K562 (cell line): ENCODE measurements around the gene IFT22. TPM values are rescaled to one million over a fixed set of nuclear protein-coding genes. Genes with fewer than 3 reads are reported as not detected.
A peak's percentile ranks its signal among the peaks of the same experiment; 100 is the strongest.

ENCODE experiments used
- CEBPB ChIP-seq: fragments of 450-650 bp; IDR thresholded peaks from 2 replicates; pipeline ENCODE4 v1.6.1; 2016; ENCODE audit warnings: missing genetic modification characterization, missing compliant biosample characterization
- CHD4 ChIP-seq: fragments of 200-600 bp; sonication (generic); IDR thresholded peaks from 3 replicates; pipeline ENCODE4 v1.6.1; 2012; ENCODE audit warnings: low read depth, mild to moderate bottlenecking, mixed read lengths, low read length, inconsistent platforms; ENCODE audit not compliant: insufficient read depth, insufficient replicate concordance, poor library complexity, severe bottlenecking
- CREM ChIP-seq: IDR thresholded peaks from 2 replicates; pipeline ENCODE4 v1.6.1; 2014; ENCODE audit warnings: antibody characterized with exemption, low read depth
- DNMT1 ChIP-seq: fragments of 450-650 bp; IDR thresholded peaks from 2 replicates; pipeline ENCODE4 v1.6.1; 2016; ENCODE audit warnings: antibody characterized with exemption, mild to moderate bottlenecking
- HDAC6 ChIP-seq: IDR thresholded peaks from 2 replicates; pipeline ENCODE4 v1.6.1; 2012; ENCODE audit warnings: low read depth, mild to moderate bottlenecking, control low read depth, inconsistent platforms, low read length, moderate library complexity
- KAT7 ChIP-seq: sonication (generic); formaldehyde crosslinking; IDR thresholded peaks from 2 replicates; pipeline ENCODE4 v1.8.0; 2022; ENCODE audit warnings: missing genetic modification reagents, mild to moderate bottlenecking, borderline replicate concordance
- KHSRP ChIP-seq: fragments of 450-650 bp; IDR thresholded peaks from 2 replicates; pipeline ENCODE4 v1.6.1; 2017
- LCOR ChIP-seq: sonication (generic); formaldehyde crosslinking; IDR thresholded peaks from 2 replicates; pipeline ENCODE4 v1.8.0; 2022; ENCODE audit warnings: mild to moderate bottlenecking, missing genetic modification reagents
- MLX ChIP-seq, 2 experiments: fragments of 450-650 bp in 1 of 2; sonication (generic) in 1 of 2; formaldehyde crosslinking; conservative IDR thresholded peaks; 2 replicates each; pipeline versions ENCODE4 v1.4.0 to v1.8.1; 2020 to 2022; ENCODE audit warnings: mild to moderate bottlenecking in 1 of 2, missing genetic modification reagents in 1 of 2
- NCOA6 ChIP-seq: fragments of 450-650 bp; IDR thresholded peaks from 2 replicates; pipeline ENCODE4 v1.6.1; 2017; ENCODE audit warnings: mild to moderate bottlenecking
- NR1H2 ChIP-seq: sonication (generic); formaldehyde crosslinking; IDR thresholded peaks from 2 replicates; pipeline ENCODE4 v1.4.0; 2020; ENCODE audit warnings: mild to moderate bottlenecking, missing genetic modification reagents
- POLR2AphosphoS2 ChIP-seq: IDR thresholded peaks from 2 replicates; pipeline ENCODE4 v1.6.1; 2012; ENCODE audit warnings: low read length, improper control_type of control experiment
- RCOR1 ChIP-seq, 2 experiments: IDR thresholded peaks; 2 replicates each; pipeline ENCODE4 v1.6.1; 2012; ENCODE audit warnings: low read depth in 2 of 2, low read length in 2 of 2, borderline replicate concordance in 1 of 2, improper control_type of control experiment in 1 of 2
- THRAP3 ChIP-seq: fragments of 450-650 bp; IDR thresholded peaks from 2 replicates; pipeline ENCODE4 v1.6.1; 2016; ENCODE audit warnings: mild to moderate bottlenecking, inconsistent platforms, borderline replicate concordance
- ZFP91 ChIP-seq: sonication (generic); formaldehyde crosslinking; IDR thresholded peaks from 2 replicates; pipeline ENCODE4 v1.8.0; 2022; ENCODE audit warnings: mild to moderate bottlenecking, missing genetic modification reagents
- ZNF717 ChIP-seq: fragments of 250-450 bp; sonication (Bioruptor Pico); IDR thresholded peaks from 2 replicates; pipeline ENCODE4 v1.5.0; 2021
- polyA plus RNA-seq, 8 experiments: library from polyadenylated mRNA; depleted of rRNA in 4 of 8; stranded (reverse) in 5 of 8; unstranded in 3 of 8; fragments of >200 nt; fragmentation: Nextera tagmentation in 2 of 8; fragmentation: Illumina TruSeq in 1 of 8; extraction: Ambion mirVana in 2 of 8; extraction: Trizol in 1 of 8; gene quantifications; 2 replicates each; pipeline versions ENCODE4 v1.2.1 to v1.2.3, GENCODE V29; 2011 to 2014; ENCODE audit warnings: inconsistent platforms in 1 of 8, missing spikeins in 1 of 8
- total RNA-seq, 7 experiments: library from RNA; depleted of rRNA in 6 of 7; stranded (reverse); fragments of >200 nt in 6 of 7; fragmentation: Illumina TruSeq in 2 of 7; extraction: Trizol in 2 of 7; gene quantifications; 2 replicates each; pipeline versions ENCODE4 v1.2.1 to v1.2.3, GENCODE V29; 2011 to 2021; ENCODE audit warnings: low replicate concordance in 1 of 7
- TF ChIP-seq, protein P1 (sequence below): fragments of 250-450 bp; sonication (Bioruptor Pico); IDR thresholded peaks from 2 replicates; pipeline ENCODE4 v1.4.0; 2020; ENCODE audit warnings: mild to moderate bottlenecking
- TF ChIP-seq, protein P2 (sequence below): fragments of 450-650 bp; IDR thresholded peaks from 2 replicates; pipeline ENCODE4 v1.6.1; 2016; ENCODE audit warnings: antibody characterized with exemption
- TF ChIP-seq, protein P3 (sequence below): fragments of 250-450 bp; sonication (Bioruptor Pico); IDR thresholded peaks from 2 replicates; pipeline ENCODE4 v1.9.0; 2021; ENCODE audit warnings: mild to moderate bottlenecking
- TF ChIP-seq, protein P4 (sequence below): fragments of 250-450 bp; sonication (Bioruptor Pico); IDR thresholded peaks from 2 replicates; pipeline ENCODE4 v1.5.0; 2022; ENCODE audit warnings: mild to moderate bottlenecking

Gene IFT22
- total and polyA plus RNA-seq, 9 of the 15 experiments (the other 6 are each of a cell fraction or from before 2014, with no cell fraction given): 6.3 to 18.2 (median 7.7) TPM

- TF ChIP-seq, protein P1, sequence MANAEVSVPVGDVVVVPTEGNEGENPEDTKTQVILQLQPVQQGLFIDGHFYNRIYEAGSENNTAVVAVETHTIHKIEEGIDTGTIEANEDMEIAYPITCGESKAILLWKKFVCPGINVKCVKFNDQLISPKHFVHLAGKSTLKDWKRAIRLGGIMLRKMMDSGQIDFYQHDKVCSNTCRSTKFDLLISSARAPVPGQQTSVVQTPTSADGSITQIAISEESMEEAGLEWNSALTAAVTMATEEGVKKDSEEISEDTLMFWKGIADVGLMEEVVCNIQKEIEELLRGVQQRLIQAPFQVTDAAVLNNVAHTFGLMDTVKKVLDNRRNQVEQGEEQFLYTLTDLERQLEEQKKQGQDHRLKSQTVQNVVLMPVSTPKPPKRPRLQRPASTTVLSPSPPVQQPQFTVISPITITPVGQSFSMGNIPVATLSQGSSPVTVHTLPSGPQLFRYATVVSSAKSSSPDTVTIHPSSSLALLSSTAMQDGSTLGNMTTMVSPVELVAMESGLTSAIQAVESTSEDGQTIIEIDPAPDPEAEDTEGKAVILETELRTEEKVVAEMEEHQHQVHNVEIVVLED: no peak
- TF ChIP-seq POLR2AphosphoS2 (no peak), CEBPB (peak; percentile 85), THRAP3 (no peak), CREM (peak; percentile 67; the same call in 1 of the 2 replicates), NCOA6 (no peak), DNMT1 (no peak), ZFP91 (no peak), ZNF717 (no peak), LCOR (no peak; the same call in 1 of the 2 replicates), MLX (CRISPR knock-in tag; conservative IDR thresholded peaks at IDR 0.05) (no peak), NR1H2 (CRISPR knock-in tag) (no peak), RCOR1 (IDR thresholded peaks at IDR 0.05; ENCODE audit: borderline replicate concordance in 1 of 2, low read depth in 2 of 2, low read length in 2 of 2) (peak; percentile 73 to 96; a peak in 3 of 4 replicates), HDAC6 (no peak), KAT7 (CRISPR knock-in tag) (no peak), KHSRP (no peak), CHD4 (no peak)
- TF ChIP-seq, protein P2, sequence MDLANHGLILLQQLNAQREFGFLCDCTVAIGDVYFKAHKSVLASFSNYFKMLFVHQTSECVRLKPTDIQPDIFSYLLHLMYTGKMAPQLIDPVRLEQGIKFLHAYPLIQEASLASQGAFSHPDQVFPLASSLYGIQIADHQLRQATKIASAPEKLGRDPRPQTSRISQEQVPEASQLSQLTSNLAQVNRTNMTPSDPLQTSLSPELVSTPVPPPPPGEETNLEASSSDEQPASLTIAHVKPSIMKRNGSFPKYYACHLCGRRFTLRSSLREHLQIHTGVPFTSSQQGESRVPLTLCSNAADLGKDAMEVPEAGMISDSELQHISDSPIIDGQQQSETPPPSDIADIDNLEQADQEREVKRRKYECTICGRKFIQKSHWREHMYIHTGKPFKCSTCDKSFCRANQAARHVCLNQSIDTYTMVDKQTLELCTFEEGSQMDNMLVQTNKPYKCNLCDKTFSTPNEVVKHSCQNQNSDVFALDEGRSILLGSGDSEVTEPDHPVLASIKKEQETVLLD: 0 out of 2 replicates have a peak, but pooled peaks have one; percentile 22
- TF ChIP-seq, protein P3, sequence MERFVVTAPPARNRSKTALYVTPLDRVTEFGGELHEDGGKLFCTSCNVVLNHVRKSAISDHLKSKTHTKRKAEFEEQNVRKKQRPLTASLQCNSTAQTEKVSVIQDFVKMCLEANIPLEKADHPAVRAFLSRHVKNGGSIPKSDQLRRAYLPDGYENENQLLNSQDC: no peak
- TF ChIP-seq, protein P4, sequence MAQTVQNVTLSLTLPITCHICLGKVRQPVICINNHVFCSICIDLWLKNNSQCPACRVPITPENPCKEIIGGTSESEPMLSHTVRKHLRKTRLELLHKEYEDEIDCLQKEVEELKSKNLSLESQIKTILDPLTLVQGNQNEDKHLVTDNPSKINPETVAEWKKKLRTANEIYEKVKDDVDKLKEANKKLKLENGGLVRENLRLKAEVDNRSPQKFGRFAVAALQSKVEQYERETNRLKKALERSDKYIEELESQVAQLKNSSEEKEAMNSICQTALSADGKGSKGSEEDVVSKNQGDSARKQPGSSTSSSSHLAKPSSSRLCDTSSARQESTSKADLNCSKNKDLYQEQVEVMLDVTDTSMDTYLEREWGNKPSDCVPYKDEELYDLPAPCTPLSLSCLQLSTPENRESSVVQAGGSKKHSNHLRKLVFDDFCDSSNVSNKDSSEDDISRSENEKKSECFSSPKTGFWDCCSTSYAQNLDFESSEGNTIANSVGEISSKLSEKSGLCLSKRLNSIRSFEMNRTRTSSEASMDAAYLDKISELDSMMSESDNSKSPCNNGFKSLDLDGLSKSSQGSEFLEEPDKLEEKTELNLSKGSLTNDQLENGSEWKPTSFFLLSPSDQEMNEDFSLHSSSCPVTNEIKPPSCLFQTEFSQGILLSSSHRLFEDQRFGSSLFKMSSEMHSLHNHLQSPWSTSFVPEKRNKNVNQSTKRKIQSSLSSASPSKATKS (CRISPR knock-in tag): no peak
Observed at GRCh38 chr7:101265622-101266516, 55.7 kb downstream of the IFT22 start (continued).
